Left colon (tissue), 2 donors: ENCODE measurements around the gene SNAPIN. TPM values are rescaled to one million over a fixed set of nuclear protein-coding genes. Genes with fewer than 3 reads are reported as not detected.
A peak's percentile ranks its signal among the peaks of the same experiment; 100 is the strongest.
"Not testable (repeated sequence)": the region's sequence is repeated elsewhere in the genome, so short reads cannot be mapped to it uniquely, and the experiment has no call there.

Source experiments
- ATAC-seq: fragments of 200-7000 bp; cut with Tn5 transposase; one replicate; pipeline ENCODE4 v1.9.1; 2020; ENCODE audit warnings: mild to moderate bottlenecking, moderate library complexity
- DNase-seq, 2 donors: peaks; one replicate each; pipeline ENCODE4 v3.0.0-alpha.2; 2020
- intact Hi-C, 2 donors: fragments of 100-400 bp; cut with DNase I in 1 of 2; cut with micrococcal nuclease in 1 of 2; formaldehyde crosslinking; loops; one replicate each; pipeline versions ENCODE4 v1.11.2 to v1.14.0; 2022; cut with DNase I, micrococcal nuclease
- total RNA-seq, 2 donors: library from RNA; stranded (reverse); fragmentation: NEBNext Ultra II Directional; extraction: Animal tissue kit (Norgen Biotek cat#: 25700); gene quantifications; one replicate each; pipeline ENCODE4 v1.2.1, GENCODE V29; 2021
- donor health status: DM: no; HTN: no; CAD: no.
- donor health status: DM: yes; HTN: yes; CAD: no.

SNAPIN gene
- total RNA-seq, 2 donors from 2014 or later, result 23.6 to 25.1 TPM

DNA sequence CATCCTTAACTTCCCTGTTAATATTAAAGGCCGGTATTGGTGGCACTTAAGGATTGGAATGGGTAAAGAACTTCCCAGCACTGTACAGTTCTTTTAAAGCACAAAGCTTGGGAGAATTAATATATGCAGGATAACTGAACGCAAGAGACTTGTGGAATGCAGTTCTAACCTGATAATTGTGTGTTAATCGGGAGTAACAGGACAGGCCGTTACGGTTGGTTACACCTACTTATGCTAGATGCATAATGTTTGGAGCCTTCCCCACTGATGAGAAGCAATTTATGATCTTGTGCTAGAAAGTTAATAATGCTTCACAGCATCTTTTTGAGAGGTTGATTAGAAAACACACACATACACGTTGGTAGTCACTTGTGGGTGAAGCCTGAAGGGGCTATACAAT lies 17.6 kb upstream of the SNAPIN start:
- no peak for ATAC-seq
- no peak for DNase-seq
- intact Hi-C loops, result no loop called here

DNA sequence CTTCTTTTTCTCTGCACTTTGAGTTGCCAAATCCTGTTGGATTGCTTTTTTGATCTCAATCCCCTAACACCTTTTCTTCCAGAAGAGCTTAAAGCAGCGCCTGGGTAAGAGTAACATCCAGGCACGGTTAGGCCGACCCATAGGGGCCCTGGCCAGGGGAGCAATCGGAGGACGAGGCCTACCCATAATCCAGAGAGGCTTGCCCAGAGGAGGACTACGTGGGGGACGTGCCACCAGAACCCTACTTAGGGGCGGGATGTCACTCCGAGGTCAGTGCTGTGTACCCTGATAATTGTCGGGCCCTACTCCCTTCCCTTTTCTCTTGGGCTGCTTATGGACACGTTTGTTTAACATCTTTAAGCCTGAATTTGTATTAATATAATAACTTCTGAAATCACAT lies 16.3 kb upstream of the SNAPIN start:
- no peak for DNase-seq
- ATAC-seq, result no peak
- intact Hi-C loops, result no loop called here

DNA sequence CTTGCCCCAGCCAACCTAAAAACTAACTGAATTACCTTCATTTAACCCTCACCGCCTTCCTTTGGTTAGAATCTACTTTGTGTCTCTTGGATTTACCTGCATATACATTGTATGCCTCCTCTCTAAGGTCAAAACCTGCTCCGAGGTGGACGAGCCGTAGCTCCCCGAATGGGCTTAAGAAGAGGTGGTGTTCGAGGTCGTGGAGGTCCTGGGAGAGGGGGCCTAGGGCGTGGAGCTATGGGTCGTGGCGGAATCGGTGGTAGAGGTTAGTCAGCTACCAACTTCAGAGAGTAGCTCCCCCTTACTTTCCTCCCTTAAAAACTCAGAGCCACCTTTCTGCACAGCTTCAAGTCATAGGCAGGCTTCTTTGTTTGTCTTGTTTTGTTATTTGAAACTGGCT lies 15.4 kb upstream of the SNAPIN start:
- DNase-seq, result no peak
- intact Hi-C loops, result no loop called here
- ATAC-seq, result no peak

DNA sequence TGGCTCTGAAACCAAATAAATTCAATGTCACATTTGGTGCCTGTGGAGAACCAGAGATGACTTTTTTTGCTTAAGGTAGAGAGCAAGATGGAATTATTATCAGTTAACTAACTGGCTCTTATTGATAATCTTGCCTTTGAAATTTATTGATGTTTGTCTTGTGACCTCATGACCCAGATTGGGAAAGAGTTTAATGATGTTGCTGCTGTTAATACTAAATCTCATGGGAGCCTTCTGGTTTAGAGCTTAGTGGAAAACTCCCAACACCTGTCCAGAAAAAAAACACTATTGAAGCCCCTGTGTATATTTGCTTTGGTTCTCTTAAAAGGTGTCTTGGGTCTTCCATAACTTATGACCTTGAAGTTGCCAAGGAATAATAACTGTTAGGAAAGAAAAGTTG lies 14.7 kb upstream of the SNAPIN start:
- no peak for ATAC-seq
- no peak for DNase-seq
- intact Hi-C loops, result no loop called here

DNA sequence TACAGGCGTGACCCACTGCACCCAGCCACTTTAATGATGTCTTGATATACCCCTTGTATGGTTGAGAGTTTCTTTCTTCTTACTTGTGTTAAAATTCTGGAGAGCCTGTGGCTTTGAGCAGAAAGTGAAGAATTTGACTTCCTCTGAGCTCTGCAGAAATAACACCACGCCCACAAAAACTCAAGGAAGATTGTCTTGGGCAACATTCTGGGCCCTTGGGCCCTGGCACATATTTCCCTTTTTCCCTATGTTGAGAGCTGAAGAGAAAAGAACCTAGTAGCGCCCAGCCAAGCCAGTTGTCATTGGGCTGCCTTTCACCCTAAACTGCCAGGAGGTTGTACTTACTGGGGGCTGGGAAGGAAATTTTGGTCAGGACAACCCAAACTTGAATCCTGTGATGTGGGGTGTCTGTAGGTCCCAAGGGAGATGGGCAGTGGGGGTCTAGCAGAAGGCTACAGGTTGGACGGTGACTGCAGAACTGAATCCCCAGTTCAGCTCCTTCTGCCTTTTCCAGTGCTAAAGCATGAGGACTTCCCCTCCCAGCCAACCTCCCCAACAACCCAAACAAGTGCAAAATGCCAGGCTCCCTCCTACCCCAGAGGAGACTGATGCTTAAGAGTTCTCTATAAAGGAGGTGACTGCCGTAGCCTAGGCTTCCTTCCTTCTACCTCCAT lies 11.7 kb upstream of the SNAPIN start:
- ATAC-seq (peak; percentile 13), DNase-seq (no peak)
- intact Hi-C loops, result no loop called here

DNA sequence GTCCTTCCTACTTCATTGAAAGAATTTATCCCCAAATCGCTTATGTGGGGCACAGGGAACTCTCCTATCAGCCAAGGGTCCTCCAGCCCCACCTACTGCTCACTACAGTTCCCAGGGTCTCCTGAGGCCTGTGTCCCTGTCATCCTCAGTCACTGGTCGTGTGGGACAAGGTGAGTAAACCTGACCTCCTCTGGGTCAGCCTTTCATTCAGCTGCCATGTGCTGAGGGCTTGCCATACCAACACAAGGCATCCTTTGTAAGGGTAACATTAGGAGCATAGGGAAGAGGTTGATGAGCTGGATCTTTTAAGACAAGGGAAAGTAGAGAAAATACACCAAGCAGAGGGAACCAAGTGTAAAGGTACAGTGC lies 11.2 kb upstream of the SNAPIN start:
- intact Hi-C loops, result no loop called here
- DNase-seq (no peak), ATAC-seq (peak; percentile 24)

DNA sequence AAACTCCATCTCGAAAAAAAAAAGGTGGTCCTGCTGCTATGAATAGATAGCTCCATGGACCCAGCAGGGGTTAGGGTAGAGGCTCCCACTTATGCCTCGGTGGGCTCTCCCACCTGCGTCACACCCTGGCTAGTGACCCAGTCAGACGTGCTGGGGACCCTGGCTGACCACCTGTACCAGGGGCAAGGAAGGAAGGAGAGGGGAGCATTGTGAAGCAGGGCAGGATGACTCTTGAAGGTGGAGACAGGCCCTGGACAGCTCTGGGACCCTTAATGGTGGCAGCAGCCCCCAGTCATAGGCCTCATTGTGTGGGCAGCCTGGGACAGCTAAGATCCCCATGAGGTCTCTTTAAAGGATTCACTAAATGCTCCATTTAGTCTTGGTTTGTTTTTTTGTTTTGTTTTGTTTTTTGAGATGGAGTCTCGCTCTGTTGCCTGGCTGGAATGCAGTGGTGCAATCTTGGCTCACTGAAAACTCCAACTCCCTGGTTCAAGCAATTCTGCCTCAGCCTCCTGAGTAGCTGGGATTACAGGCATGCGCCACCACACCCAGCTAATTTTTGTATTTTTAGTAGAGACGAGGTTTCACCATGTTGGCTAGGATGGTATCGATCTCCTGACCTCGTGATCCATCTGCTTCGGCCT lies 10.4 kb upstream of the SNAPIN start:
- intact Hi-C loops, result no loop called here
- ATAC-seq, result peak; percentile 12
- DNase-seq, result no peak

DNA sequence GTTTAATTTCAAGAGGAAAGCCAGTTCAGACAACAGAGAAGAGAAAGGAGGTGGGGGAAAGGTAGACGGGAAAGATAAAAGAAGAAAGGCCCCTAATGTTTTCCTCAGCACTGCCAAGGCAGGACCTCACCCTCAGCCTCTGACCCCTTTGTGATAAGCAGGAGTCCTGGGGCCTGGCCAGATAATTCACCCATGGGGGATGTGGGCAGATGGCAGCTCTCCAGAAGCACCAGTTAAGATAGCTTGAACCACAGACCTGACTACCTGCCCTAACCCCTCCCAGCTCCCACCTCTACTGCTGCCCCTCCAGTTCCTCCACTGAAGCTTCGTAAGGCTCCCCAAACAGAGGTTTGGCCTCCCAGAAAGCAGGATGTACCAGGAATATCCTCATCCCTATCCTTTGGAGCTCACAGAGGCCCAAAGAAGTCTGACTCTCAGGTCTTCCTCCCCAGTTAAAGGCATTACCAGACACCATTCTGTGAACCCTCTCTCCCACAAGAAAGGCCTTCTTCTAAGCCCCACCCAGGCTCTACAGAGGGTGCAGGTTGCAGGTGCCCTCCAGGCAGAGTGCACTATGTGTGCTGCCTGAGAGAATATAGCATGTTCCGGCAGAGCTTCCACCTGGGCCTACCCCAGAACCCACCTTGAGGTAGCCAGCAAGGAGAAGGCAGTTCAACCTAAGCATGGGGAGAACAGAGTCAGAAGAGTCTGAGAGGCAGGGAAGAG lies 9.2 kb upstream of the SNAPIN start:
- DNase-seq (no peak), ATAC-seq (peak; percentile 8)
- intact Hi-C loops, result no loop called here

DNA sequence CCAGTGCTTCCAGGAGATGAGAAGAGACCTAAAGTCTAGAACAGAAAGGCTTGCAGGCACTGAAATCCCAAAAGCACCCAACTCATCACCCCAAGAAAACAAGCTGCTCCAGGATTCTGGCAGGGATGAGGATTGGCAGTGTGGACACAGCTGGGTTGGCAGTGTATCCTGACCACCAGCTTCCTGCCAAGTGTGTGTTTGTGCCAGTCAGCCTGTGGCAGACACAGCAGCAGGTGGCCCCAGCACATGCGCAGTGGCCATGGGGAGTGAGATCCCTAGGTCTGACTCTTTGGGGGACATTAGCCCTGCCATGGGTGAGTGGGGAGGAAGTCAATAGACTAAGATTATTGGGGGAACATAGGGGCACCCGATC lies 8.7 kb upstream of the SNAPIN start:
- DNase-seq, result no peak
- peak; percentile 34 for ATAC-seq
- intact Hi-C loops, result no loop called here

DNA sequence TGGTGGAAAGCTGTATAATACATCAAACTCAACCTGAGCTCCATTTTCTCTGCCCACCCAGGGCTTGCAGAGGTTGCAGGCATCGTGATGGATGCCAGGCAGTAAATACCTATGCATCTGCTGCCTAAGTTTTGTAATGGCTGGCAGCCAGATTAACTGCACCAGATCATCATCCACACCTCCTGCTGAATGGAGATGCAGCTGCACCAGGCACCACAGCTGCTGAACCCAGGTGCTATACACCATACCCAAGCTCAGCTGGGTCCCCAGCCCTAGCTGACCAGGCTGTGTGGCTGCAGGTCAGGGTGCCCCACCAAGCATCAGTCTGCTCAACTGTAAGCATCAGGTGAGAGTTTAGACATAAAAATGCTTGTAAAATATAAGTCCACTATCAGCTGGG lies 6.7 kb upstream of the SNAPIN start:
- intact Hi-C loops, result no loop called here
- ATAC-seq, result no peak
- DNase-seq, result no peak

DNA sequence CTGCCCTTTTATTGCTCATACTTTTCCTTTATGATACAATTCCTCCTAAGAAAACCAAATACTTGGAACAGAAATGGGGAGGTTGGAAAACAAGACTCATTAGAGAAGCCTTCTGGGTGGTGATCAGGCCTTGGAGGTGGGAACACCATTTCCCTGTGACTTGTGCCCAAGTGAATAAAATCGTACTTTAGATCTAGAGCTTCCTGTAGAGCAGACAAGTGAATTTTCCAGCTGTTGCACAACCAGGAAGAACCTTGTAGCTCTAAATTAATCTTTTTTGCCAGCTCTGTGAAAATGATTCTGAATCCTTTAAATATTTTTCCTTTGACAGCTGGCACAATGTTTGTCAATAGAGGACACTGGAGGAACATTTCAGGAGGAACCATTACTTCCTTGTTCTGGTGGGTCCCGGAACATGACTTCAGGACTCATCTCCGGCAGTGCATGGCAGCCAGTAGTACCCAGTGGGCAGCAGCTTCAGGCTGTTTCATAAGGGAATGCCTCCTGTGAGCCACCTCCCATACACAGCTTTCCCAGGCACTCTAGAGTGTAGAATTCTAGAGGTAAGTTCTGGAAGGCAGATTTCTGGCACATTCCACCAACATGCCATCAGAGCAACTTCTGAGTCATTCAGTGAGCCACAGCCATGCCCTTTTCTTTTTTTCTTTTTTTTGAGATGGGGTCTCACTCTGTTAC lies 5.5 kb upstream of the SNAPIN start:
- intact Hi-C loops, result no loop called here
- ATAC-seq, result peak; percentile 64
- no peak for DNase-seq

DNA sequence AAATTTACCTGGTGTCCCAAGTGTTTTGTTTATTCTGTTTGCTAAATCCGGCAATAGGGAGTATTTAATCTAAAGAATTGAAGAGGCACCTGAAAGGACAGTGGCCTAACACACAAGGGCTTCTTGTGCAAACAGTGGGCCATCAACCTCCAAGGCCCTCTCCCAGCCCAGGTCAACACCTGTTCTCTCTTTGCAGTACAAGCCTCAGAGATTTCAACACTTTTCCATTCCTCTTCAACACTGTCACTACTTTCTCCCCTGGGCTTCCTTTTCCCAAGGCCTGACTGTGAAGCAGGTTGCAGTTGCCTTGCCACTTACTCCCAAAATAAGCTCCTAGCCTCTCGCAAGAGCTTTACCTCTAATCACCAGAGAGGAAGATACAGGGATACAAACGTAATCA lies 3.2 kb upstream of the SNAPIN start:
- intact Hi-C loops, result no loop called here
- DNase-seq (no peak), ATAC-seq (no peak)

DNA sequence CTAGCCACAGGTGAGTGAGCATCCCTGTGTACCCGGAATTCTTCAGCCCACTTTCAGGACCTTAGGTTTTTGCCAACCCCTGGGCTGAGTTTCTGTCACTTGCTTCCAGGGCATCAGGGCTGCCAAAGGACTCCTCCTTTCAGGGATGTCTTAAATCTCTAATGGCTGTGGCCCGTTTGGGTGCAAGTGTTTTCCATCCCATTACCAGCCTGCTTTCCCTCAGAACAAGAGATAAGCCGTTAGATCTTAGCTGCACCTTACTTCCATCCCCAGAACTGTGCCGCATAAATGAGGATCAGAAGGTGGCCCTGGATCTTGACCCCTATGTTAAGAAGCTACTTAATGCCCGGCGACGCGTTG lies 652 bp downstream of the SNAPIN start:
- peak; percentile 5 for ATAC-seq
- intact Hi-C loops, result no loop called here
- DNase-seq, result no peak

DNA sequence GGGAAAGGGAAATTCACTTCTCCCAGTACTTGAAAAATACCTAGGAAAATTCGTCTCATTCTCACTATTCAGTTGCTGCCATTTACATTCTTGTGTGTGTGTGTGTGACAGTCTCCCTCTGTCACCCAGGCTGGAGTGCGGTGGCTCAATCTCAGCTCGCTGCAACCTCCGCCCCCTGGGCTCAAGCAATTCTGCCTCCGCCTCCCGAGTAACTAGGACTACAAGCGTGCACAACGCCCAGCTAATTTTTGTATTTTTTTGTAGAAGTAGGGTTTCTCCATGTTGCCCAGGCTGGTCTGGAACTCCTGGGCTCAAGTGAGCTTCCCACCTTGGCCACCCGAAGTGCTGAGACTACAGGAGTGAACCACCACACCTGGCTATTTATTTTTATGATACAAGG lies 1.2 kb downstream of the SNAPIN start:
- DNase-seq, result no peak
- no peak for ATAC-seq
- intact Hi-C loops, result no loop called here

DNA sequence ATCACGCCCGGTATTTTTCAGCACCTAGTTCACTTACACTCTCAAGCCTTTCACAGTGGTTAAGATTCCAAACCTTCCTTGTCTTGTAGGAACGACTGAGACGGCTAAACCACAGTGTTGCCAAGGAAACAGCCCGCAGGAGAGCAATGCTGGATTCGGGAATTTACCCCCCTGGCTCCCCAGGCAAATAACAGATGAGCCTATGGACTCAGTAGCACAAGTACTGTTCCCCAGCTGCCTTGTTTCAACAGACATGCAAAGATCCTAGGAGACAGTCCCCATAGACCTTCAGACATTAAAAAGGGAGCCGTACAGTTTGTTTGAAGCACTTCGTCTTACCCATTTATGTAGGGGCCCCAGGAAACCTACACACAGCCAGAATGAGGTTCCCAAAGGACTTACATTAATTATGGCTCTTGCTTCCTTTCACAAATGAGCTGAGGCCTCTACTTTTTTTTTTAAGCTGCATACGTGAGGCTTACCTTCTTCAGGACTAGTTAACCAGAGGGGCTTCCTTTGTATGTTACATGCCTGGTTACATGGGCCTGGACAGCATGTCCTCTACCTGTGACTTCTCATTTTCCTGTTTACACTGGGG lies 2.7 kb downstream of the SNAPIN start:
- no peak for DNase-seq
- ATAC-seq, result no peak
- intact Hi-C loops, result no loop called here

DNA sequence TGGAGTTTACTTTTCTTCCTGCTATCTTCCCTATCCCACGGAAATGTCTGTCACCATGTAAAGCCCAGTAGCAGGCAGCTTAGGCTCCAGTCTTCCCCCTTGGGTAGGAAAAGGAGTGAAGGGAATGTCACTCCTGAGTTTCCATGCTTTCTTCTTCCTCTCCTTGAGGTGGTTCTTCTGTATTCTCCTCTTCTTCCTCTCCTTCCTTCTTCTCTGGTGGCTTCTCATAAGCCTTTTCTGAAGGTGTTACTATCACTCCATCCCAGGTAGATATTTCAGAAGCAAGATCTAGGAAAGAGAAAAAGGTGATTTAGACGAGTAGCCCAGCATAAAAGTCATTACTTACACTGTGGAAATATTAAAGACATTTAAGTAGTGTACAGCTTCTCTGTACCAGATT lies 3.8 kb downstream of the SNAPIN start:
- DNase-seq, result no peak
- intact Hi-C loops, result no loop called here
- no peak for ATAC-seq

DNA sequence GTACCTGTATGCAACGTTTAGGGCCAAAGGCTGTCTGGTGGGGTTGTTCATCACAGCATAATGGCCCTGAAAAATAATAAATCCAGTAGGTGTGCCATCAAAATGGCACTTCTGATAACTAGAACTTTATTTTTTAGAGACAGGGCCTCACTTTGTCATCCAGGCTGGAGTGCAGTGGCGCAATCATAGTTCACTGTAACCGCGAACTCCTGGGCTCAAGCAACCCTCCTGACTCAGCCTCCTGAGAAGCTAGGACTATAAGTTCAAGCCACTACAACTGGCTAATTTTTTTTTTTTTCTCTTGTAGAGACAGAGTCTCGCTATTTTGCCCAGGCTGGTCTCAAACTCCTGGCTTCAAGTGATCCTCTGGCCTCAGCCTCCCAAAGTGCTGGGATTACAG lies 4.7 kb downstream of the SNAPIN start:
- DNase-seq (no peak), ATAC-seq (no peak)
- intact Hi-C loops, result no loop called here

DNA sequence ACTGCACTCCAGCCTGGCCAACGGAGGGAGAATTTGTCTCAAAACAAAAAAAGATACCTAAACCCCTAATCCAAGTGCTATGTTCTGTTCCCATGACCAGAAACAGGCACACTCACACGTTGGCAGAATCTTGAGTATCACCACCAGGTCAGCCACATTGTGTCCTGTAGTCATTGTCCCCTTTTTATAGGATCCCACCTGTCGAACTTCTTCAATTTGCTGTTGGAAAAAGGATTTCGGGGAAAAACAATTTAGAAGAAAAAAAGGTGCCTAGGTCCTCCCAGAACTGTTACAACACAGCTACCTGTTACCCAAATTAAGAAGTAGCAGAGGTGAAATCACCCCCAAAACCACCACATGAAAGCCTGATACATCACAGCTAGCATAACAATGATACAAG lies 8.9 kb downstream of the SNAPIN start:
- ATAC-seq, result no peak
- intact Hi-C loops, result no loop called here
- no peak for DNase-seq

DNA sequence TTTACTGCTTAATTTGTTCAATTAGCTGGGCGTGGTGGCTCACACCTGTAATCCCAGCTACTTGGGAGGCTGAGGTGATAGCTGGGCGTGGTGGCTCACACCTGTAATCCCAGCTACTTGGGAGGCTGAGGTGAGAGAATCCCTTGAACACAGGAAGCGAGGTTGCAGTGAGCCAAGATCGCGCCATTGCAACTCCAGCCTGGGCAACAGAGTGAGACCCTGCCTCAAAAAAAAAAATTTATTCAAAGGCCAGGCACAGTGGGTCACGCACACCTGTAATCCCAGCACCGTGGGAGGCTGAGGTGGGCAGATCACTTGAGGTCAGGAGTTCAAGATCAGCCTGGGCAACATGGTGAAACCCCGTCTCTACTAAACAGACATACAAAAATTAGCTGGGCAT lies 10.2 kb downstream of the SNAPIN start:
- DNase-seq, intact Hi-C loops, ATAC-seq: not testable (repeated sequence)

DNA sequence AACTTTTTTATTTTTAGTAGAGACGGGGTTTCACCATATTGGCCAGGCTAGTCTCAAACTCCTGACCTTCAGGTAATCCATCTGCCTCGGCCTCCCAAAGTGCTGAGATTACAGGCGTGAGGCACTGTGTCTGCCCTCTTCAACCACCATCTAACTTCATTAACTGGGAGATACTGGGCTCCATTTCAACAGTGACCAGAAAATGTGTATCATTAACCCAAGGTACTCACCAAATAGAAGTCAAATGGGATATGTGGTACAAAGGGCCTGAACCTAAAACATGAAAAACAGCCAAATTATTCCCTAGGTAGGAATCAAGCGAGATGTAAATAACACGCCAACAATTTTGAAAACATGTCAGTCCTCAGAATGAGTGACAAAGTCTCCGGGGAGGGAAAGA lies 11.1 kb downstream of the SNAPIN start:
- ATAC-seq, result no peak
- no peak for DNase-seq
- intact Hi-C loops, result loop anchor here in 1 of 2 donors (10.0 kb wide), 1 partner anchor 315 kb away; the partner anchor contains the start of gene RAB13
